ENCODE data around the gene OR1A1.

- TF ChIP-seq CTCF (IDR thresholded peaks at IDR 0.05; ENCODE audit: insufficient read depth, low read length, poor library complexity, severe bottlenecking): no peak
- TF ChIP-seq EZH2phosphoT487 (conservative IDR thresholded peaks at IDR 0.05; ENCODE audit: low read length): no peak
Measured at GRCh38 chr17:3208484-3208883, 1.0 kb downstream of the OR1A1 start.

Measured in SU-DHL-6 (cell line).